Kidney epithelial cell (primary cell): ENCODE results near the gene MAP4K3. TPM values are rescaled to one million over a fixed set of nuclear protein-coding genes. Genes with fewer than 3 reads are reported as not detected.

Source experiments
- DNase-seq: peaks from one replicate; pipeline ENCODE4 v3.0.0-alpha.2; 2010; ENCODE audit warnings: low read depth
- H3K27me3 ChIP-seq: 2 replicates; pipeline ENCODE4 v1.6.0; 2011; ENCODE audit warnings: low read length; ENCODE audit not compliant: control insufficient read depth, insufficient read depth
- H3K36me3 ChIP-seq: 2 replicates; pipeline ENCODE4 v1.5.1; 2011; ENCODE audit warnings: low read length; ENCODE audit not compliant: control insufficient read depth, insufficient read depth
- H3K4me3 ChIP-seq: 2 replicates; pipeline ENCODE4 v1.5.1; 2011; ENCODE audit warnings: low read depth, mild to moderate bottlenecking, control low read depth, low read length
- total RNA-seq: library from RNA; depleted of rRNA; stranded (reverse); fragments of >200 nt; gene quantifications from 2 replicates; pipeline ENCODE4 v1.2.3, GENCODE V29; 2015
- TF ChIP-seq, protein P1 (sequence below): IDR thresholded peaks from 2 replicates; pipeline ENCODE4 v1.5.1; 2011; ENCODE audit warnings: mild to moderate bottlenecking, moderate library complexity, low read length, control low read depth, inconsistent platforms; ENCODE audit not compliant: insufficient read depth, poor library complexity, severe bottlenecking

MAP4K3 gene
- total RNA-seq, 1 donor from 2014 or later = 25.7 TPM

DNA sequence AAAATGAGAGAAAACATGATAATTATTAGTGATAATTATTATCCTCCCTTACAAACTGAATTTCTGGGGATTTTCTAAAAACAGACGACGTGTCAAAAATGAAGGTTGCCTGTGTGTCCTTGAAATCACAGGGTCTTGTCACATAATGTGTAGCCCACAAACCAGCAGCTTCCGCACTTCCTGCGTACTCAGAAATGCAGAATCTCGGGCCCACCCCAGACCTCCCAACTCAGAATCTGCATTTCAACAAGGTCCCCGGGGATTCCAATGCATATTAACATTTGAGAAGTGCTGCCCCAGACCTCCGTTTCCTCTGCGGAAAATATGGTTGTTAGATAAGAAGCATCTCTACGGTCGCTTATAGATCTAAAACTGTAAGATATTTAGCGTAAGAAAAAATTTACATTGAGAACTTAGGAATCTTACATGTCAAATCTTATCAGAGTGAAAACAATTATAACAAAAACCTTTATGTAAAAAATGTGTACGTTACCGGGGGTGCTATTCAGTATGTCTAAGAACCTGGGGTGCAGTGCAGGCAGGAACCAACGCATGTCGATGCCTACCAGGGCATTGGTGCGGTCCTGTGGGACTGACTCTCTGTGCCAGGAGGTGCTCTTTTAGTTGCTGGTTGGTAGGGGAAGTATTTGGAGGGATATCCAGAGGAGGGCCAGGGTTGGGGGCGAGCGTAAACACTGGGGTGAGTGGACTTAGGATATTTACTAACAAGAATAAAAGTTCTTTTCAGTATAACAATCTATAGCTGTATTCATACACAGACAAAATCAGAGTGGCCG lies 208.5 kb downstream of the MAP4K3 start:
- TF ChIP-seq, protein P1, sequence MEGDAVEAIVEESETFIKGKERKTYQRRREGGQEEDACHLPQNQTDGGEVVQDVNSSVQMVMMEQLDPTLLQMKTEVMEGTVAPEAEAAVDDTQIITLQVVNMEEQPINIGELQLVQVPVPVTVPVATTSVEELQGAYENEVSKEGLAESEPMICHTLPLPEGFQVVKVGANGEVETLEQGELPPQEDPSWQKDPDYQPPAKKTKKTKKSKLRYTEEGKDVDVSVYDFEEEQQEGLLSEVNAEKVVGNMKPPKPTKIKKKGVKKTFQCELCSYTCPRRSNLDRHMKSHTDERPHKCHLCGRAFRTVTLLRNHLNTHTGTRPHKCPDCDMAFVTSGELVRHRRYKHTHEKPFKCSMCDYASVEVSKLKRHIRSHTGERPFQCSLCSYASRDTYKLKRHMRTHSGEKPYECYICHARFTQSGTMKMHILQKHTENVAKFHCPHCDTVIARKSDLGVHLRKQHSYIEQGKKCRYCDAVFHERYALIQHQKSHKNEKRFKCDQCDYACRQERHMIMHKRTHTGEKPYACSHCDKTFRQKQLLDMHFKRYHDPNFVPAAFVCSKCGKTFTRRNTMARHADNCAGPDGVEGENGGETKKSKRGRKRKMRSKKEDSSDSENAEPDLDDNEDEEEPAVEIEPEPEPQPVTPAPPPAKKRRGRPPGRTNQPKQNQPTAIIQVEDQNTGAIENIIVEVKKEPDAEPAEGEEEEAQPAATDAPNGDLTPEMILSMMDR = no peak
- Histone ChIP-seq H3K36me3 (no peaks in the 10 kb centered on the region), H3K4me3 (peak overlapping the region; percentile 4), H3K27me3 (no peaks in the 10 kb centered on the region)
- no peak for DNase-seq

DNA sequence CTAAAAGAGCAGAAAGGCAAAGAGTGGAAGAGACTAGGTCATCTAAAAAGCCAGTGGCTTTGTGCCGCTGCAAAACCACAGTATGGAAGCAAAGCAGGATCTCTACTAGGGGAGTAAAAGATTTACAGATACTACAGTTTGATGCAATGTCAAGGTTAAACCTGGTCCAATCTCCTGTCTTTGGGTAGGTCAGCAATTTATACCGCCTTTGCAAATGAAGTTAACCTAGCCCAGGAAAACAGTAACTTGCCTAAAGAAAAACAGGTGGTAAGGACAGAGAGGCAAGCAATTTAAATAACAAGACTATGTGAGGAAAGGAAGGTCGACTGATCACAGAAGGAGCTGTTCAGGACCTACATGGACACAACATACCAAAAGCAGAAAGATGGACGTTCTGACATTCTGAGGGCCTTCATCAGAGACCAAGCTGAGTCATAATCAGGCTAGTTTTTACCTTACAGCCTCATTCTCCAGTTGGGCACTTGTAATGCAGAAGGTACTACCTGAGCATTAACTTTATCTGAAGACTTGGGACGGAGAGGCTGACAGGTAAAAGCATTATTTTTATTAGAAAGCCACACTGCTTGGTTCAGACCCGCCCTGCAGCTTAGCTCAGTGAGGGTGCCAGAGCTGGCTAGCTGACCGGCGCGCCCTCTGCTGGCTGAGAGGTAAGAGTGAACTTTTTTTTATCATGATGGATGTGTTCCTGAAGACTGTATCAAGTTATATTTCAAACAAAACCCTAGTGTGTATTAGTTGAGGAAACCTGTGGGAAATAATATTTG lies 209.3 kb downstream of the MAP4K3 start:
- H3K27me3 ChIP-seq = no peaks in the 10 kb centered on the region
- DNase-seq = peak; percentile 19
- H3K36me3 ChIP-seq = no peaks in the 10 kb centered on the region
- H3K4me3 ChIP-seq = no peak overlapping the region
- TF ChIP-seq, protein P1 = peak; percentile 89

DNA sequence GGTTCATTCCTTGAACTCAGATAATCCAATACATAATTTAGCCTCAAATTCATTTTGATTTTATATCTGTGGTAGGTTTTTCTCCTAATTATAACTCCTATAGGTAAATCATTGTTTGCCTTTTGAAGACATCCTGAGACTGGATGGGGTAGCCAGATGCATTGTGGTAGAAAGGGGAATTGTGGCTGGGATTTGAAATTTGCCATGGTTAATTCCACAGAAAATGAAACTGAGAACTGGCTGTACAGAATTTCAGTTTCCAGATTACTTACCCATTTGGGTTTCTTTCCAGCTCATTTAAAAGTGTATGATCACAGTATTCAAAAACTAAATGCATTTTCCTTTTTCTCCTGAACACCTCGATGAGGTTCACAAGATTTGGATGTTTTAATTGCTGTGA lies 211.5 kb downstream of the MAP4K3 start:
- DNase-seq = no peak
- TF ChIP-seq, protein P1 = no peak
- no peaks in the 10 kb centered on the region for H3K27me3 ChIP-seq
- H3K4me3 ChIP-seq = no peak overlapping the region
- H3K36me3 ChIP-seq = no peaks in the 10 kb centered on the region

DNA sequence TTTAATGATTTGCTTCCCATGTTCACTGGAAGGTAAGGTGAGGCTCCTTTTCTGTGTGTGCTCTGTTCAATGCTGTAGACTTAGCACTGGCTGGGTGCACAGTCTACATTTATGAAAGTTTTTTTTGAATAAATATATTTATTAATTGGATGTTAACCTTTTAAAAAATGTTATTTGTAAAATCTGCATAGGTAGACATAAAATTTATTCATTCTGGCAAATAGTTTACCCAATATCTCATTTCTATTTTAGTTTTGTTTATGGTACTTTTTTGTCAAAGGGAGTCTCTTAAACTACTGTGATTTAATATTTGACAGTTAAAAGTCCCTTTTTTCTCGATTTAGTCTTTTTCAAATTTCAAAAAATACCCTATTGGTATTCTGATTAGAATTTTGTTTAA lies 213.2 kb downstream of the MAP4K3 start:
- TF ChIP-seq, protein P1 = no peak
- no peak for DNase-seq
- Histone ChIP-seq H3K27me3 (no peaks in the 10 kb centered on the region), H3K4me3 (no peak overlapping the region), H3K36me3 (no peaks in the 10 kb centered on the region)

DNA sequence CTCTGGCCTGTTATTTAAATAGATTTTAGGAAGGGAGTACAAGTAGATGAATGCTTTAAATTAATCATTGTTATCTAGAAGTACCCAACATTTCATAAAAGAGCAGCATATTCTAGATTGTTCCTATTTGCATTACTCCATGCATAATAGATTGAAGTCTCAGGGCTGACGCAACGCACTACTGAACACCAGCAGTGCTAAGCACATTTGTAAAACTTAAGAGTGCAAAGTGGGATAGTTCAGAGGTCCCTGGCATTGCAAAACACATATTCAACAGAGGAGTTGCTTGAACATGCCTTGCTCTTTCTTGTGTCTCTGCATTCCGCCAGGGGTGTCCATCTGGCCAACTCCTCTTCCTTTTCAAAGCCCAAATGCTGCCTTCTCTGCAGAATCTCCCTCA lies 215.6 kb downstream of the MAP4K3 start:
- H3K27me3 ChIP-seq = no peaks in the 10 kb centered on the region
- TF ChIP-seq, protein P1 = no peak
- no peak overlapping the region for H3K4me3 ChIP-seq
- no peaks in the 10 kb centered on the region for H3K36me3 ChIP-seq
- no peak for DNase-seq

DNA sequence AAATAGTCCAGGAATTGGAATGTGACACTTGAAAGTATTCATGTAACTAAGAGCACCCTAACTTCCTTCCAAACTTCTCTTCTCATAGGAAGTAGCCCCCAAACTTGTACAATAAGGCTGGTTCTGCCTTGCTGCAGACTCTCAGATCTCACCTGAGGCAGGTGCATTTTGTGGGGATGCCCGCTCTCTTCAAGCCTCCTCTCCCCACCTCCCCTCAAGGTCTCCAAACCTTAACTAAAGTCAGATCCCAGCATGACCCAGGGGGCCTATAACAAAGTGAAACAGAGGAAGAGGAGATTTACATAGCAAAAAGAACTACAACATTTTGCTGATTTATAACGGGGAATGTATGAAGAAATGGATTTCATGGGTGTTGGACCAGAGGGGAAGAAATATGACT lies 216.9 kb downstream of the MAP4K3 start:
- H3K27me3 ChIP-seq = no peaks in the 10 kb centered on the region
- no peak for DNase-seq
- no peaks in the 10 kb centered on the region for H3K36me3 ChIP-seq
- no peak overlapping the region for H3K4me3 ChIP-seq
- TF ChIP-seq, protein P1 = no peak
